Measurements from ENCODE around the gene MESP2.

DNA sequence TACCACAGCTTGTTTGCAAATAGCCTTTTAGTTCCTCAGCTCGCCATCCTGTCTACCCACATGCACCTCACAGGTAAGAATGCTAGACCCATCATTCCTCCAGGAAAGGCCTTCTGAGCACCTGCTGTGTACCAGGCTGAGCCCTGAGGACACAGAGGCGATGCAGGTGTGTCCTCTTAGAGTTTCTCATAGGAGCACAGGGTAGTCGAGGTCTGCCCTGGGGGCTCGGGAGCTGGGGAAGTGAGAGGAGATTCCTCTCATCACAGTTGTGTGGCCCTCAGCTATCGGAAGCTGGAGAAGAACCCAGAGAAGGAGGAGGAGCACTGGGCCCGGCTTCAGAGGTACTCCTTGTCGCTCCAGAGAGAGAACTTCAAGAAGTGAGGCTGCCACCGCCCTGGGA, 33.1 kb upstream of the MESP2 start:
- no peak for TF ChIP-seq POLR2A (IDR thresholded peaks at IDR 0.05)
- TF ChIP-seq, protein P1, sequence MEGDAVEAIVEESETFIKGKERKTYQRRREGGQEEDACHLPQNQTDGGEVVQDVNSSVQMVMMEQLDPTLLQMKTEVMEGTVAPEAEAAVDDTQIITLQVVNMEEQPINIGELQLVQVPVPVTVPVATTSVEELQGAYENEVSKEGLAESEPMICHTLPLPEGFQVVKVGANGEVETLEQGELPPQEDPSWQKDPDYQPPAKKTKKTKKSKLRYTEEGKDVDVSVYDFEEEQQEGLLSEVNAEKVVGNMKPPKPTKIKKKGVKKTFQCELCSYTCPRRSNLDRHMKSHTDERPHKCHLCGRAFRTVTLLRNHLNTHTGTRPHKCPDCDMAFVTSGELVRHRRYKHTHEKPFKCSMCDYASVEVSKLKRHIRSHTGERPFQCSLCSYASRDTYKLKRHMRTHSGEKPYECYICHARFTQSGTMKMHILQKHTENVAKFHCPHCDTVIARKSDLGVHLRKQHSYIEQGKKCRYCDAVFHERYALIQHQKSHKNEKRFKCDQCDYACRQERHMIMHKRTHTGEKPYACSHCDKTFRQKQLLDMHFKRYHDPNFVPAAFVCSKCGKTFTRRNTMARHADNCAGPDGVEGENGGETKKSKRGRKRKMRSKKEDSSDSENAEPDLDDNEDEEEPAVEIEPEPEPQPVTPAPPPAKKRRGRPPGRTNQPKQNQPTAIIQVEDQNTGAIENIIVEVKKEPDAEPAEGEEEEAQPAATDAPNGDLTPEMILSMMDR (IDR thresholded peaks at IDR 0.05), result no peak

Data from esophagus squamous epithelium (tissue), 4 donors.